H1 (cell line): ENCODE results near the gene ELOVL5.

Experiments
- ASH2L ChIP-seq: fragments of 200-600, 300-600 bp; sonication (generic); IDR thresholded peaks from one replicate; pipeline ENCODE4 v1.7.1; 2017; ENCODE audit warnings: low read length
- CEBPB ChIP-seq: IDR thresholded peaks from 2 replicates; pipeline ENCODE4 v1.6.1; 2012; ENCODE audit warnings: low read depth, low read length
- EGR1 ChIP-seq: IDR thresholded peaks from 2 replicates; pipeline ENCODE4 v1.6.1; 2011; ENCODE audit warnings: low read depth, low read length, borderline replicate concordance
- KDM4A ChIP-seq: IDR thresholded peaks from one replicate; pipeline ENCODE4 v1.7.1; 2012; ENCODE audit warnings: low read depth, mild to moderate bottlenecking, moderate library complexity, low read length, inconsistent platforms; ENCODE audit not compliant: severe bottlenecking
- POLR2AphosphoS5 ChIP-seq: IDR thresholded peaks from 2 replicates; pipeline ENCODE4 v1.6.1; 2011; ENCODE audit warnings: low read depth, low read length
- SUZ12 ChIP-seq: fragments of 200-600 bp; sonication (generic); IDR thresholded peaks from 2 replicates; pipeline ENCODE4 v1.6.1; 2012; ENCODE audit warnings: mild to moderate bottlenecking, inconsistent platforms, low read length, moderate library complexity, mixed read lengths
- TF ChIP-seq, protein P1 (sequence below), 3 experiments: IDR thresholded peaks; 1 replicate in 2 of 3; 2 replicates in 1 of 3; pipeline versions ENCODE4 v1.5.1 to v1.6.1; 2011; ENCODE audit warnings: low read length in 3 of 3, mild to moderate bottlenecking in 3 of 3, inconsistent platforms in 2 of 3, low read depth in 1 of 3, moderate library complexity in 1 of 3; ENCODE audit not compliant: insufficient read depth in 1 of 3; ENCODE audit errors: control extremely low read depth in 1 of 3

- TF ChIP-seq CEBPB (no peak), POLR2AphosphoS5 (no peak), ASH2L (no peak), SUZ12 (no peak), KDM4A (no peak), EGR1 (no peak)
- TF ChIP-seq, protein P1, sequence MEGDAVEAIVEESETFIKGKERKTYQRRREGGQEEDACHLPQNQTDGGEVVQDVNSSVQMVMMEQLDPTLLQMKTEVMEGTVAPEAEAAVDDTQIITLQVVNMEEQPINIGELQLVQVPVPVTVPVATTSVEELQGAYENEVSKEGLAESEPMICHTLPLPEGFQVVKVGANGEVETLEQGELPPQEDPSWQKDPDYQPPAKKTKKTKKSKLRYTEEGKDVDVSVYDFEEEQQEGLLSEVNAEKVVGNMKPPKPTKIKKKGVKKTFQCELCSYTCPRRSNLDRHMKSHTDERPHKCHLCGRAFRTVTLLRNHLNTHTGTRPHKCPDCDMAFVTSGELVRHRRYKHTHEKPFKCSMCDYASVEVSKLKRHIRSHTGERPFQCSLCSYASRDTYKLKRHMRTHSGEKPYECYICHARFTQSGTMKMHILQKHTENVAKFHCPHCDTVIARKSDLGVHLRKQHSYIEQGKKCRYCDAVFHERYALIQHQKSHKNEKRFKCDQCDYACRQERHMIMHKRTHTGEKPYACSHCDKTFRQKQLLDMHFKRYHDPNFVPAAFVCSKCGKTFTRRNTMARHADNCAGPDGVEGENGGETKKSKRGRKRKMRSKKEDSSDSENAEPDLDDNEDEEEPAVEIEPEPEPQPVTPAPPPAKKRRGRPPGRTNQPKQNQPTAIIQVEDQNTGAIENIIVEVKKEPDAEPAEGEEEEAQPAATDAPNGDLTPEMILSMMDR (IDR thresholded peaks at IDR 0.05; ENCODE audit: control extremely low read depth in 1 of 3, insufficient read depth in 1 of 3, low read depth in 1 of 3, low read length in 3 of 3), result no peak
These were observed 6.5 kb downstream of the ELOVL5 start for GRCh38 chr6:53342217-53342616.
